GM12874 (cell line): ENCODE results near the gene HDAC10.

Experiments used
- TF ChIP-seq, protein P1 (sequence below): IDR thresholded peaks from 2 replicates; pipeline ENCODE4 v1.5.1; 2011; ENCODE audit warnings: low read depth, mild to moderate bottlenecking, control low read depth, low read length, moderate library complexity; ENCODE audit not compliant: insufficient read depth

Gene HDAC10

GRCh38 chr22:50281957-50282356 lies 30.9 kb upstream of the HDAC10 start:
- TF ChIP-seq, protein P1, sequence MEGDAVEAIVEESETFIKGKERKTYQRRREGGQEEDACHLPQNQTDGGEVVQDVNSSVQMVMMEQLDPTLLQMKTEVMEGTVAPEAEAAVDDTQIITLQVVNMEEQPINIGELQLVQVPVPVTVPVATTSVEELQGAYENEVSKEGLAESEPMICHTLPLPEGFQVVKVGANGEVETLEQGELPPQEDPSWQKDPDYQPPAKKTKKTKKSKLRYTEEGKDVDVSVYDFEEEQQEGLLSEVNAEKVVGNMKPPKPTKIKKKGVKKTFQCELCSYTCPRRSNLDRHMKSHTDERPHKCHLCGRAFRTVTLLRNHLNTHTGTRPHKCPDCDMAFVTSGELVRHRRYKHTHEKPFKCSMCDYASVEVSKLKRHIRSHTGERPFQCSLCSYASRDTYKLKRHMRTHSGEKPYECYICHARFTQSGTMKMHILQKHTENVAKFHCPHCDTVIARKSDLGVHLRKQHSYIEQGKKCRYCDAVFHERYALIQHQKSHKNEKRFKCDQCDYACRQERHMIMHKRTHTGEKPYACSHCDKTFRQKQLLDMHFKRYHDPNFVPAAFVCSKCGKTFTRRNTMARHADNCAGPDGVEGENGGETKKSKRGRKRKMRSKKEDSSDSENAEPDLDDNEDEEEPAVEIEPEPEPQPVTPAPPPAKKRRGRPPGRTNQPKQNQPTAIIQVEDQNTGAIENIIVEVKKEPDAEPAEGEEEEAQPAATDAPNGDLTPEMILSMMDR: no peak

DNA sequence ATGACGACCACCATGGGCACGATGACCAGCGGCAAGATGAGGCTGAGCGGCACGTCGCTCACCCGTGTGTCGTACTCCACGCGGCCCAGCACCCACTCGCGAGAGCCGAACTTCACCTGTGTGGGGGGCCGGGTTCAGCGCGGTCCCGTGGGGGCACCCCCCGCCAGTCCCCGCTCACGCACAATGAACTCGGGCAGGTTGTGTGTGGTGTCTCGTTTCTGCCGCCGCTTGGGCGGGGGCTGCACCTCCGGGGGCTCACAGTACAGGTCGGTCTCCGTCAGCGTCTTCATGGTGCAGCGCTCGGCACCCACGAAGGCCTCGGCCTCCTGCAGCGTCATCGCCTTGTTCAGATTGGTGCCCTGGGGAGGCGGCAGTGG lies 30.3 kb upstream of the HDAC10 start:
- TF ChIP-seq, protein P1: no peak

DNA sequence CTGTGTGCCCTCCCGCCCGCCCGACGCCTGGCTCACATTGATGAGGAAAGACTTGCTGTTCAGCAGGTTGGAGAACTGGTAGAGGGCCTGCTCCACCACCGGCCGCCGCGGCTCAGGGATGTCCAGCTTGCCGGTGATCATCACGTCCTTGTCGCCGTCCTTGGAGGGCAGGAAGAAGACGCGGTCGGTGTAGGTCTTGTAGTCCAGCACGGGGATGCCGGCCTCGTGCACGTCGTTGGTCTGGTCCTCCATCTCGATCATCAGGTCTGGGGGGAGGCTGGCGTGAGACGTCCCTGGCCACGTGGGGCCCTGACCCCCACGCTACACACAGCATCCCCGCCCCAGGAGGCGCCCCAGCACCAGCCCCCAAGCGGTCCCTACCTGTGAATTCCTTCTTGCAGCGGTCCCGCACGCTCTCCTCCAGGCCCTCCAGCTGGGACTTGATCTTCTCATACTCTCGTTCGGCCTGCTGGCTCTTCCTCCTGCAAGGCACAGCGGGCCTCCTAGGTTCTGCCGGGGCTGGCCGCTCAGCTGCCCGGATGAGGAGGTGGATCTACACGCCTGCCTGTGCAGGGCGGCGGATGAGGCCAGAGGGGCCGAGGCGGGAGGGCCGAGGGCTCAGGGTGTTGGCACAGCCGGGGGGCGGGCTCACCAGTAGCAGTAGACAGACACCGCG lies 29.8 kb upstream of the HDAC10 start:
- TF ChIP-seq, protein P1: no peak

DNA sequence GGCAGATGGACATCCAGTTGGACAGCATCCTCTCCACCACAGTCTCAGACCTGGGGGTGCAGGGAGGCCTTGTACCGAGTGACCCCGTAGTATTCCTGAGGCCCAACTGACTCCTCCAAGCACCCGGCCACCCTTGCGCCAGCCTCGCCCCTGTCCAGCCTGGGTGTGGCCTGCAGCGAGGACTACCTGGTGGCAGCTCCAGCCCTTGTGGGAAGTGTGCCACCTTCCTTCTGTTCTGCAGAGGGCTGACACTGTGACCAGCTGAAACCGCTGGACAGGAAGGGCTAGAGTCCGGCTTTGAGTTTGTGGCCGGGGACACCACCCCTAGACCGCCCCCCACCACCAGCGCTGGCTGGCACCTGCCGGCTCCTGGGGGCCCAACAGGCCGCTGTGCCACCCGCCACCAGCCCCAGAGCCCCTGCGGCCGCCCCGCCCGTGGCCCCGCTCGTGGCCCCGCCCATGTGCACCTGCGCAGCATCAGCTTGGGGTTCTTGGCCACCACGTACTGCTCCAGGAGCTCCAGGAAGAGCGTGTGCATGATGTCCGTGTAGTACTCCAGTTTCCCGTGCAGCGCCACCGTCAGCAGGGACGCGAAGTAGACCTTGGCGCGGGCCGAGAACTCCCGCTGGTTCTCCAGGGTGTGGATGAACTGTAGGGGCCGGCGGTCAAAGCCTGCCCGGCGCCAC lies 29.1 kb upstream of the HDAC10 start:
- TF ChIP-seq, protein P1: no peak

DNA sequence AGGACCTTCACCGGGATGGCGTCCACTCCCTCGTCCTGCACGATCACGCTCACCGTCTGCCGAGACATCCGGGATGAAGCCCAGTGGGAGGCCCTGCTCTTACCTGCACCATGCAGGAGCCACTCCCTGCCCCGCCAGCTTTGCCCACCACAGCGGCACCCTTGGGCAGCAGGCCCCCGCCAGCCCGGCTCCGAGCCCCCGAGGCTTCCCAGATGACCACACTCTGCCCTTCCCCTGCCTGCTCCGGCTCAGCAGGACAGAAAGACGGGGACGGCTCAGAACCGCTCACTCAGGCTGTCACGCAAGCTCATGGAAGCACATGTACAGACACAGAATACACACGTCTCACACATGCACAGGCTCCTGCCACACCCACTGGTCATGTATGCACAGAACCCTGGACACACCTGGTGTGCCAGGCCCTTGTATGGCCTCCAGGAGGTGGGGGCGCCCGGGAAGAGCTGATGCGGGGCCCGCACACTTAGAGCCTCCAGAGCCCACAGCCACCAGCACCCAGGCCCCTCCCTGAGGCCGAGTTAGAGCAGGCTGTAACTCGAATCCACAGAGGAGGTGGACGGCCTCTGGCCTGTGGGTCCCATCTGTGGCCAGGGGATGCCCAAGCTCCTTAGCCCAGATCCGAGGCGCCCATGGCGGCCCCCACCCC lies 28.0 kb upstream of the HDAC10 start:
- TF ChIP-seq, protein P1: no peak

DNA sequence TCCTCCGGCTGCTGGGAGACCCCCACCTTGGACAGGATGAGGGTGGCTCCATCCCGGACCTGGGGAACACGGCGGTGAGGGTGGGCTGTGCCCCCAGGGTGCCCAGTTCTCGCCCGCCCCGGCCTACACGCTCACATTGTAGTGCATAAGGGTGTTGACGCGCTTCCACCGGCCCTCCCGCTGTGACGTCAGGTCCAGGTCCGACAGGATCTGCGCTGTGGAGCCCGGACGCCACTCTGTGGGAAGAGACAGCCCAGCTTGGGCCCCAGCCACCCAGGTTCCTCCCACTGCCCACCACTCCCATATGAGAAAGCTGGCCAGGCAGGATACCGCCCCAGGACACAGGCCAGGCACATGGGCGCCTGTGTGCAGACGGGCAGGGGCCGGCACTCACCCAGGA lies 27.4 kb upstream of the HDAC10 start:
- TF ChIP-seq, protein P1: no peak

GRCh38 chr22:50277761-50278160 lies 26.7 kb upstream of the HDAC10 start:
- TF ChIP-seq, protein P1: no peak
